GM21360 (cell line): ENCODE data around the gene HERPUD2.
"Not testable (repeated sequence)": the region's sequence is repeated elsewhere in the genome, so short reads cannot be mapped to it uniquely, and the experiment has no call there.

ENCODE experiments used
- ATAC-seq: cut with Tn5 transposase; IDR thresholded peaks from one replicate; pipeline ENCODE4 v1.9.1; 2021; ENCODE audit warnings: mild to moderate bottlenecking, moderate library complexity; ENCODE audit not compliant: unreplicated experiment

The HERPUD2 gene

DNA sequence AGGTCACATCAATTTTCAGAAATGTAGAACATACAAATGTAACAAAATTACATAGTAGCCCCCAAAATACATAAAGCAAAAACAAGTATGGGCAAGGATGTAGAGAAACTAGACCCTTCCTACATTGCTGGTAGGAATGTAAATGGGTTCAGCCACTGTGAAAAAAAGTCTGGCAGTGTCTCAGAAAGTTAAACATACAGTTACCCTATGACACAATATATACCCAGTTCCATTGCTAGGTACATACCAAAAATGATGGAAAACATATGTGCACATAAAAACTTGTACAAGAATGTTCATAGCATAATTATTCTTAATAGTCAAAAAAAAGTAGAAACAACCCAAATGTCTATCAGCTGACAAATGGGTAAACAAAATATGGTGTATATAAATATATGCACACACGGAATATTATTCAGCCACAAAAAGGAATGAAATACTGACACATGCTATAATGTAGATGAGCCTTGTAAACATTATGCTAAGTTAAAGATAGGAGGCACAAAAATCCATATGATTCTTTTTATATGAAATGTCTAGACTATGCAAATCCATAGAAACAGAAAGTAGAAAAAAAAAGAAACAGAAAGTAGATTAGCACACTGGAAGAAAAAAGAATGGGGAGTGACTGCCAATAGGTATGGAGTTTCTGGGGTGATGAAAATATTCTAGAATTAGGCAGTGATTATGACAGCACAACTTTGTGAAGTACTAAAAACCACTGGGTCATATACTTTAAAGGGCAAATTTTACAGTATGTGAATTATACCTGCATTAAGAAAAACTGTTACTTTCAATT, 13.5 kb downstream of the HERPUD2 start:
- no peak for ATAC-seq

DNA sequence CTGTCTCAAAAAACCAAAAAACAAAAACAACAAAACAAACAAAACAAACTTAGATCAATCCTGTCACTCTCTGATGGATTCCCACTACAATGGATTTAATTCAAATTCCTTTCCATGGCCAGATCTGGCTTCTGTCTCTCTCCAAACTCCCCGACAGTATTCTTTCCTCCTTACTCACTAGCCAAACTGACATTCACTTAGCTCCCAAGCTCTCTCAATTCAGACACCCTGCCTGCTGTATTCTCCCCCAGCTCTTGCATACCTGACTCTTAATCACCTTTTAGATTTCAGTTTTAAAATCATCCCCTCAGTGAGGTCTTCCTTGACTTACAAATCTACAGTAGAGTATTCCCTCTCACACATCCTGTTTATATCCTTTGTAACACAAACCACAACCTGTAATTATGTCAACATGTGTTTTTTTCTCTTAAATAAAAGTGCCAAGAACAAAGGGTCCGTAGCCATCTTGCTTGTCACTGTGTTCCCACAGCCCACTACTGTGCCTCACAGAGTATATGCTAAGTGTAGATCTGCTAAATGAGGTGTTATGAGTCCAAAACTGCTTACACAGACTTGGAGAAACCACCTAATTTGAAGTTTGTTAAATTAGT, 14.4 kb downstream of the HERPUD2 start:
- no peak for ATAC-seq

DNA sequence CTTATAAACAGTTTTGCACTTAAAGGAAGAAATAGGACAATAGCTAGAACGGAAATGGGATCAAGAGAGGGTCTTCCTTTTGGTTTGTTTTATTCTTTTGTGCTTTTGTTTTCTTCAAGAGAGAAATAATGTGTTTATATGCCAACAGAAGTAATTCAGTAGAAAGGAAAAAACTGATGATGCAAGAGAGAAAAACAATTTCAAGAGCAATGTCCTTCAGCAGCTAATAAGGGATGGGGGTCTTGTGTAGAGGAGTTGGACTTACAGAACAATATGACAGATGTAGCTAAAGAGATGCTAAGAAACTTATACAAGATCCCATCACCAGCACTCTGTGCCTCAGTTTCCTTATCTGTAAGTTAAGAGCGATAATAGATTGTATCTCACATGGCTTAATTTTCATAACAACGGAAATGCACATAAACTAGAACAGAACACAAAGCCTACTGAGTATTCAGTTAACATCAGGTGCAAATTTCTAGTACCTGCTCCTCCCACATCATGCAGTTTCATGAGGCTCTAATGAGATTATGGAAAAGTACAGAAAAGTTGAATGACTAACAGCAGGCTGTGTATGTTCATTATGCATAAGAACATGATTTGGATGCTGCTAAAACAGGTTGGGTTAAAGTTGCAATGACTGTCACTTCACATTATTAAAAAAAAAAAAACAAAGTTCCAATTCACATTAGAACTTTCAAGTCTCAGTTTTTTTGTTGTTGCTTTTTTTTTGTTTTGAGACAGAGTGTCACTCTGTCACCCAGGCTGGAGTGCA, 17.2 kb downstream of the HERPUD2 start:
- no peak for ATAC-seq

DNA sequence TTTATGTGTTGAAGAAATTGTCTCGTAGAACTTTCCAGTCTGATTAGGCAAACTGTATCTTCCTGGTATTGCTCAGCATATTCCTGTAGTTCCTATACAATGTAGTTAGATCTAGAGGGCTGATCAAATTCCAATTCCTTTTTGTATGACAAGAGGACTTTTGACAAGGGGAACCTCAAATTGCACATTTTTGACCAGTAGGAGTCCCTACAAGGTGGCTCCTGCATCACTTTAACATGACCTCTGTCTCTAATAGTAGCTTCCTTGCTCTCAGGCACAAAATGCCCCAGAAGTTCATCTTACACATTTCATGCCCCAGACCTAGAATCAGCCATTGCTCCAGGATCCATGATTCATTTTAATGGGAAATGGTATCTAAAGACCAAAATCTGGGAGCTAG, 18.7 kb downstream of the HERPUD2 start:
- ATAC-seq, result no peak

DNA sequence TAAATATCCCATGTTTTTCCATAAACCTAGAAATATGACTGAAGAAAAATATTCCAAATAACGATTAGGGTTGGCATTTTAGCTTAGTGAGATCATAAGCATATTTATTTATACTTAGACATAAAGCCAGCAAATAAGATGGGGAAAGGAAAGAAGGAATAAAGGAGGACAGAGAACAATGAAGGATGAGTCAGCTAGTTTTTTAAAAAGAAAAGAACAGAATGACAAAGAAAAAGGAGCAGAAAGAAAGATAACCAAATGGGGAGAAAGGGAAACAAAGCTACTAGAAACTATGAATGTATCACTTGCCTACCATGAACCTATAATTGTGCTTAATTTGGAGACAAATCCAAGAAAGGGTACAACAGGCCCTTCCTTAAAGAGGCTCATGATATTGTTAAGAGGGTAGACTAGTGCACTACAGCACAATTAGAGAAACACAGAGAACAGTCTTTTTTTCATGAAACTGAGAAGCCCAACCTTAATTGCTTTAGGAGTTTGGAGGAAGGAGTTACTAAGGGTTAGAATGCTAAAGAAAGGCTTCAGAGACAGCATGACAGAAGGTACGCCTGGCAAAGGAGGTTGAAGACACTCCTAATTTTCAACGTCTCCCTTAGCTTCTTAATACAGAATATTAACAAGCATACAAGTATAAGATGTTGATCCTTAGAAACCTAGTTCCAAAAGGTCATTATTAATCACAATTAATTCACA, 23.9 kb downstream of the HERPUD2 start:
- ATAC-seq, result no peak

DNA sequence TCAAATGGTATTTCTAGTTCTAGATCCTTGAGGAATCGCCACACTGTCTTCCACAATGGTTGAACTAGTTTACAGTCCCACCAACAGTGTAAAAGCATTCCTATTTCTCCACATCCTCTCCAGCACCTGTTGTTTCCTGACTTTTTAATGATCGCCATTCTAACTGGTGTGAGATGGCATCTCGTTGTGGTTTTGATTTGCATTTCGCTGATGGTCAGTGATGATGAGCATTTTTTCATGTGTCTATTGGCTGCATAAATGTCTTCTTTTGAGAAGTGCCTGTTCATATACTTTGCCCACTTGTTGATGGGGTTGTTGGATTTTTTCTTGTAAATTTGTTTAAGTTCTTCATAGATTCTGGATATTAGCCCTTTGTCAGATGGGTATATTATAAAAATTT, 34.5 kb downstream of the HERPUD2 start:
- ATAC-seq, result not testable (repeated sequence)

DNA sequence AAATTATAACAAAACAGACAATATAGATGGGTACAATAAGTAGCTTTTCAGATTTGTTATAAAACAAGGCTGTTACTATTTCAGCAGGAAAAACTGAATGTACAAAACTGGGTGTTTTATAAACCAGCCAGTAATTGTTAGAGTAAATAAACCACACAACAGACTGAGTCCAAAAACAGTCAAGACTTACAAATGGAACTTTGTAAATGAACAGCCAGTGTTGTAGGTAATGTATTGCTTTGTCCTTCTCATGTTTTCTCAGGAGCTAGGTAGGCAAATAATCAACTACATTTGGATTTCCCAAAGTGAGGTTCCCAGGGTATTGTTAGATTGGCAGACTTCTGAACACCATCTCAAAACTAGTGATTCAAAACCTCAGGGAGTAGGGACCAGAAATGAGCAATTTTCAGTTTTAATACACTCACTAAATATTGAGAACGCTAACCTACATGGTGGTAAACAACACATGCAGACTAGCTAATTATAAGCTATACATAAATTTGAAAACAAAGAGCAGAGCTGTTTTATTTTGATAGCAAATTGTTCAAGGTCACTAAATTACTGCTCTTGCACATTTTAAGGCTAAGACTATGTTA, 36.2 kb downstream of the HERPUD2 start:
- no peak for ATAC-seq

DNA sequence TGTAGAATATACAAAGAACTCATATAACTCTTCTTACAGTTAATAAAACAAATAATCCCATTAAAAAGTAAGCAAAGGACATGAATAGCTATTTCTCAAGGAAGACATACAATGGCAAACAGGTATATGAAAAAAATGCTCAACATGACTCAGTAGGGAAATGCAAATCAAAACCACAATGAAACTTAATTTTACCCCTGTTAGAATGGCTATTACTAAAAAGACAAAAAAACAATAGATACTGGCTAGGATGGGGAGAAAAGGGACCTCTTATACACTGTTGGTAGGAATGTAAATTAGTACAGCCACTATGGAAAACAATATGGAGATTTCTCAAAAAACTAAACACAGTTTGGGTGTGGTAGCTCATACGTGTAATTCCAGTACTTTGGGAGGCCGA, 37.8 kb downstream of the HERPUD2 start:
- no peak for ATAC-seq

DNA sequence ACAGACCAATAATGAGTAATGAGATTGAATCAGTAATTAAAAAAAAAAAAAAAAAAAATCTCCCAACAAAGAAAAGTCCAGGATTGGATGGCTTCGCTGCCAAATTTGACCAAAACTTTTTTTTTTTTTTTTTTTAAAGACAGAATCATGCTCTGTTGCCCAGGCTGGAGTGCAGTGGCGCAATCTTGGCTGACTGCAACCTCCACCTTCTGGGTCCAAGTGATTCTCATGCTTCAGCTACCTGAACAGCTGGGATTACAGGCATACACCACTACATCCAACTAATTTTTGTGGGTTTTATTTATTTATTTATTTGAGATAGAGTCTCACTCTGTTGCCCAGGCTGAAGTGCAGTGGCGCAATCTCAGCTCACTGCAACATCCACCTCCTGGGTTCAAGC, 40.4 kb downstream of the HERPUD2 start:
- not testable (repeated sequence) for ATAC-seq

DNA sequence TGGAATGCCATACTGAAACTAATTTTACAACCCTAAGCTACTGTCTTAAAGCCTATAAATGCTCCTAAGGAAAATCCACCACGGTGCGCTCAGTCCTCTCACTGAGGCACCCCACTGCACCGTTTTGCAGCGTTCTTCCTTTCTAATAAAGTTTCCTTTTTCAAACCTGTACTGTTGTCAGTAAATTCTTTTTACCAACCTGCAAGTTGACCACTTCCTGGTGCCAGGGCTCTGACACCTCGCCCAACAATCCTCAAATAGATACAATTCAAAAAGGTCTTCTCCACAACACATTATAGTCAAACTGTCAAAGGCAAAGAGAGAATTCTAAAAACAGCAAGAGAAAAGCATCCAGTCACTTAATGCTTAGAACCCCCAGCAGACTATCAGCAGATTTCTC, 42.8 kb downstream of the HERPUD2 start:
- ATAC-seq, result no peak

DNA sequence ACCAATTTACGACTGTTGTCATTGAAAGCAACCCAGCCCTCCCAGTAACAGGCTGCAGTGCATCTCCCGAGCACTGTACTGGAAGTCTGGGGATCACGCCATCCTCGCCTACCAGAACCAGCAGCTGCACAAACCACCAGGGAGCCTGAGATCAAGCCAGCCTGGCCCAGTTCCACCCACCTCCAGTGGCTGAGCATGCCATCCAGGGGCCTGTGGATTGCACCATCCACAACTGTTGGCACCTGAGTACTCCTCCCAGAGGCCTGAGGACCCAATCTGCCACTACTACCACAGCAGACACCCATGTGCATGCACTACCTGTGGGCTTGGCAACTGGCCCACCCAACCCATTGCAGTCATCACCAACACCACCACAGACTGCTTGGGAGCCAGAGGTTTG, 44.2 kb downstream of the HERPUD2 start:
- ATAC-seq, result no peak

DNA sequence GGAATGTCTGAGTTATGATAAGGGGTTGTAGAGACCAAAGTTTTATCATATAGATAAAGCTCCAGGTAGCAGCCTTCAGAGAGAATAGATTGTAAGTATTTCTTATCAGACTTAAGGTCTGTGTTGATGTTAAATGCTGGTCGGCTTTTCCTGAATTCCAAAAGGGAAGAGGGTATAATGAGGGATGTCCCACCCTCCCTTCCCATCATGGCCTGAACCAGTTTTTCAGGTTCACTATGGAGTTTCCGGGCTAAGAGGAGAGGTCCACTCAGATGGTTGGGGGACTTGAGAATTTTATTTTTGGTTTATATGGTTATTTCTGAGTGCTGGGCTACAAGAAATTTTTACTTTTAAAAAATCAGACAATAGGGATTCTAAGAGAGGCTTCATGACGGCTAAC, 45.2 kb downstream of the HERPUD2 start:
- no peak for ATAC-seq

DNA sequence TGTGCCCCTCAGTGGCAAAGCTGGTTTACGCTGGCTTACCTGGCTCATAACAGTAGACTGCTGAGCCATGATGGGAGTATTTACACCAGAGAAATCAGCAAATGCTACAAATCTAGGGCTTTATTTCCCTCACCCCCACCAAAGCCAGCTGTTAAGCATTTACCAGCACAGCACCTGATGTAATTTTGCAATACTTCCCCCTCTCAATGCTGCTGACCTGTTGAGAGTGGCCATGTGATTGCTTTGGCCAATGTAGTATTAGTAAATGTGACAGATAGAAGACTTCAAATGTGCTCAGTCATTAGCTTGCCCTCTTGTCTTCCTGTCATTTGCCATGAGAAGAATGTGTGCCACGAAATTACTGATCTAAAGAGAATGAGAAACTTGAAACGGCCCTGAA, 46.6 kb downstream of the HERPUD2 start:
- no peak for ATAC-seq

DNA sequence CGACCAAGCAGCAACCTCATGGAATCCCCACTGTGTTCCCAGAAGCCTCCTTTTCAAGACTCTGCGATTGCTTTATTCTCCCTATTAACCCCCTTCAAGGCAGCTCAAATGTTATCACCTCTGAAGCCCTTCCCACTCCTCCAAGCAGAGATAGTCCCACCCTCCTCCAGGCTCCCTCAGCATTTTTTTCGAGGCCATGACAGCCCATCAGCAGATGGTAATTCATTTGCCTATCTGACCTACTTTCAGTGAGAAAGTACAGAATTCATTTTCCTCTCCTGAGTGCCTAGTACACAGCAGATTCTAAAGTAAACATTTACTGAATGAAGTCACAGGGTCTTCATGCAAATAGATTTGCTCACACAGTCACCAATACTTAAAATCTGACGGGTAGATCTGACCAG, 47.8 kb downstream of the HERPUD2 start:
- ATAC-seq, result no peak

DNA sequence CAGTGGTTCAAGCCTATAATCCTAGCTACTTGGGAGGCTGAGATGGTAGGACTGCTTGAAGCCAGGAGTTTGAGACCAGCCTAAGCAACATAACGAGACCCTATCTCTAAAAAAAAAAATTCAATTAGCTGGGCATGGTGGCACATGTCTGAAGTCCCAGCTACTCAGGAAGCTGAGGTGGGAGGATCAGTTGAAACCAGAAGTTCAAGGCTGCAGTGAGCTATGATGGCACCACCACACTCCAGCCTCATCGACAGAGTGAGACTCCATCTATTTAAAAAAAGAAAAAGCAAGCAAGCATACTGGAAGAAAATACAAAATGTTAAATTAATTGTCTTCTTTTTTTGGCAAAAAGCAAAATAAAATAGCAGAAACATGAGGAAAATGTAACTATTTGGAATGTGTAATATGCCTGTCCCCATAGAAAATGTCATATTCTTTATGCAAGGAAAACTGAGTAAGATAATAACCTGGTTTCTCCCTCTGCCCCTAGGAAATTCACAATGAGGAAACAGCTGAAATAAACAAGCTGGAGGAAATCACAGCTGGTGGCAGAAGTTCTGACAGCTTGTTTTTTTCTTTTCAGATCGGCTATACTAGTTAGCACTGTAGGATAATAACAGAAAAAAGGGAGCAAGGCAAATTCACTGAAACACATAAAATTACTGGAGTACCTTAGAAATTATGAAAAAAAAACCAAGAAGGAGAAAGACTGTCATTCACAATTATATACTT, 48.5 kb downstream of the HERPUD2 start:
- no peak for ATAC-seq

DNA sequence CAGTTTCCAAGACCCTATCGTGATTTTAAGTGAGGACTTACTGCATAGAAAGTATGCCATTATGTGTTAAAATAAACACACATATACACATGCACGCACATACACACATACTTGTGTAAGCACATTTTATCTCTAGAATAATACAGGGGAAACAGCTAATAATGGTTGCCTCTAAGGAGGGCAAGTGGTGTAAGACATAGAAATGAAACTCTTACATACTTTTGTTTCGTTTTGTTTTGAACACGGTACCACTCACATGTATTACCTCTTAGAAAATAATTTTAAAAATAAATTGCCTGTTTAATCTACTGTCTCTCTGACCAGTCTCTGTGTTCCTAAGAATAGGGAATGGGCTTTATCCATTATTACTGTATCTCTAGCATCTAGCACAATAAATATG, 49.2 kb downstream of the HERPUD2 start:
- no peak for ATAC-seq

DNA sequence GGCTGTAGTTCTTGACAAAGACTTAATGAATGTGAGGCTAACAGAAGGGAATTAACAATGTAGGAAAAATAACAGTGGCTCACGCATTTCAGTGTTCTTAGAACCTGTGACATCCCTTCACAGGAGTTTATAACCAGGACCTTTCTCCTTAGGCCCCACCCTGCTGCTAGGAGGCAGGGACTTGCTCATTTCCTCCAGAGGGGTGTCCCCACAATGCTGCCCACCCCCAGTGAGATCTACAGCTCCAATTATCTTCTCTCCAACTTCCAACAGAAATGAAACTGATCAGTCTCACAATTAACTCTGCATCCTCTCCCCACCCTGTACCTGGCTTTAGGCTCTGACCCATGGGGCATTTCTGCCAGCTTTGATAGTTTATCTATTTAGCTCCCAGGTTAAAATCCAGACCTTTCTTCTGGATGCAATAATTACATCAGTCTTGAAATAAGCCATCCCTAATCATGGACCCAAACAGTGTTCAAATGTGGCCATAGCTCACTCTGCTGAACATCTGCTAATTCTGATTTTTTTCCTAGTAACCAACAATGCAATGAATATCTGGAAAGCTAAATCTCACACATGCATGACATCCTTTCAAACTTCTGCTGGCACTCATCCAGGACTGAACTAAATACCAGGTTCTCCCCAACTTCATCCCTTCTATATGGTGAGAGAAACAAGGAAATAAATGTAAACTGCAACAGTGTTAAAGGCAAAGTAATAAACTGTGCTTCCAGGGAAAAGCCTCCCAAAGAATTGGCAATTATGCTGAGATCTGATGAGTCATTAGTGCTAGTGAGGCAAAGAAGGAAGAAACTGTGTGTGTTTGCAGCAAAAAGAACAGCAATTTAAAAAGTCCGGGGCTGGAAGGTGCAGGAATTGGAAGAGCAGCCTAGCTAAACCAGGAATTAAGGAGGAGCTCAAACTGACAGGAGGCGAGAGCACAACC, 64.6 kb downstream of the HERPUD2 start:
- ATAC-seq, result no peak

DNA sequence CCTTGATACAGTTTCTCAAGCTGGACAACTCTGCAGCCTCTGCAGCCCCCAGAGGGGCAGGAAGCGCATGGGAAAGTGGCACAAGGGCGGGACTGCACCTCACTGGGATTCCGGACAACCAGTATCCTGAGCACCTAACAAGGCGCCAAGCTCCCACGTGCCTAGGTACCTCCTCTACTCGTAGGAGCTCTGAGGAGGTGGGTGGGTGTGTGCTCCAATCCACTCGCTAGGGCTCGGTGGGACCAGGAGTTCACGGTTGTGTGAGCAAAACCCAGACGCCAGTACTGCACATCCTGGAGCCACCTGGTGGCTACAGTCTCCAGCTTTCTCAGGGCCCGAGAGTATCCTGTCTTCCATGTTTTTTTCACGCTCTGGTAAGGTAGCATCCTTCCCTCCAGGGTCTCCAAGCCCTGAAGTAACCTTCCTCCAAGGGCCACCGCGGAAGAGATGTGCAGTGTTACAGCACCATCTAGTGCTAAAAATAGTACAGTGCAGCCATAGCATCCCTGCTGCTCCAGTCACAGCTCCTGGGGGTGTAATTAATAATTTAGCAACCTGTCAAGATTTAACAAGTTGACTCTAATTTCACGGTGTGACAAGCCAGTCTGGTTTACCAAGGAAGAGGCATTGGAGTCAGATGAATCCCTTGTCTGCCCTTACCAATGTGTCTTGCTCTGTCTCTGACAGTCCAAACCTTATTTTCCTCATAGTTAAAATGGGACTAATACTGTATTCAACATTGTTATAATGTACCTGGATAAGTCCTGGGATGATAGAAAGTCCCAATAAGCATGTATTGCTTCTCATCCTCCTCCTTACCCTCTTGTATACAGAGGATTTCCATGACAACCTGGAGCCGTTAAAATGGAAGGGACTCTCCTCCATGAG, 70.4 kb downstream of the HERPUD2 start:
- ATAC-seq, result peak; percentile 84
